ENCODE measurements around the gene C8A.
A peak's percentile ranks its signal among the peaks of the same experiment; 100 is the strongest.

Gene C8A

GRCh38 chr1:56854521-56855099 is at the start of gene C8A:
Gene C8A, plus strand, starts transcription at chr1:56854797. Its CDS starts 105 bp downstream, at chr1:56854902.
- DNase-seq (ENCODE audit: low spot score): no peak

- DNase-seq (ENCODE audit: low spot score): no peak
Measured at GRCh38 chr1:56806804-56807203, 47.8 kb upstream of the C8A start.

- DNase-seq (ENCODE audit: low spot score): no peak
Measured at GRCh38 chr1:56808410-56808809, 46.2 kb upstream of the C8A start.

- no peak for DNase-seq (ENCODE audit: low spot score)
Measured at GRCh38 chr1:56811331-56811730, 43.3 kb upstream of the C8A start.

- DNase-seq (ENCODE audit: low spot score): no peak
Measured at GRCh38 chr1:56814205-56814604, 40.4 kb upstream of the C8A start.

- DNase-seq (ENCODE audit: low spot score): no peak
Measured at GRCh38 chr1:56816264-56816663, 38.3 kb upstream of the C8A start.

GRCh38 chr1:56816909-56817308 is 37.7 kb upstream of the C8A start:
- no peak for DNase-seq (ENCODE audit: low spot score)

GRCh38 chr1:56817716-56818463 is 36.7 kb upstream of the C8A start:
- DNase-seq (ENCODE audit: low spot score): no peak

GRCh38 chr1:56819387-56819899 is 35.2 kb upstream of the C8A start, which contains the start of gene FYB2:
Gene FYB2, minus strand, starts transcription at chr1:56819404. Its CDS starts 114 bp downstream, at chr1:56819290.
- DNase-seq (ENCODE audit: low spot score): no peak

GRCh38 chr1:56820755-56821461 is 33.7 kb upstream of the C8A start:
- peak; percentile 75 for DNase-seq (ENCODE audit: low spot score)

- DNase-seq (ENCODE audit: low spot score): no peak
Measured at GRCh38 chr1:56821462-56821797, 33.2 kb upstream of the C8A start.

GRCh38 chr1:56824271-56824670 is 30.3 kb upstream of the C8A start:
- no peak for DNase-seq (ENCODE audit: low spot score)

GRCh38 chr1:56824938-56825337 is 29.7 kb upstream of the C8A start:
- DNase-seq (ENCODE audit: low spot score): no peak

GRCh38 chr1:56825436-56825835 is 29.2 kb upstream of the C8A start:
- no peak for DNase-seq (ENCODE audit: low spot score)

GRCh38 chr1:56827711-56828110 is 26.9 kb upstream of the C8A start:
- no peak for DNase-seq (ENCODE audit: low spot score)

- DNase-seq (ENCODE audit: low spot score): no peak
Measured at GRCh38 chr1:56830052-56830451, 24.5 kb upstream of the C8A start.

- DNase-seq (ENCODE audit: low spot score): peak; percentile 78
Measured at GRCh38 chr1:56831871-56832693, 22.5 kb upstream of the C8A start.

- no peak for DNase-seq (ENCODE audit: low spot score)
Measured at GRCh38 chr1:56833088-56833487, 21.5 kb upstream of the C8A start.

GRCh38 chr1:56834137-56834900 is 20.3 kb upstream of the C8A start:
- no peak for DNase-seq (ENCODE audit: low spot score)

GRCh38 chr1:56835657-56836056 is 18.9 kb upstream of the C8A start:
- no peak for DNase-seq (ENCODE audit: low spot score)

GRCh38 chr1:56836359-56836758 is 18.2 kb upstream of the C8A start:
- DNase-seq (ENCODE audit: low spot score): no peak
